NB4 (cell line): Measurements from ENCODE around the gene CDH13.

ENCODE experiments used
- DNase-seq: peaks from one replicate; pipeline ENCODE4 v3.0.0; 2010; ENCODE audit warnings: low read depth
- H3K4me3 ChIP-seq: one replicate; pipeline ENCODE4 v1.5.1; 2011; ENCODE audit warnings: mild to moderate bottlenecking, low read depth, low read length, moderate library complexity
- MAX ChIP-seq: IDR thresholded peaks from 2 replicates; pipeline ENCODE4 v1.6.1; 2011; ENCODE audit warnings: low read depth, low read length
- MYC ChIP-seq: IDR thresholded peaks from 2 replicates; pipeline ENCODE4 v1.6.1; 2011; ENCODE audit warnings: low read depth, low read length
- POLR2A ChIP-seq: IDR thresholded peaks from 2 replicates; pipeline ENCODE4 v1.6.1; 2011; ENCODE audit warnings: mild to moderate bottlenecking; ENCODE audit not compliant: insufficient read length; ENCODE audit errors: extremely low read depth
- TF ChIP-seq, protein P1 (sequence below): IDR thresholded peaks from one replicate; pipeline ENCODE4 v1.5.1; 2012; ENCODE audit warnings: low read depth, low read length

Gene CDH13

DNA sequence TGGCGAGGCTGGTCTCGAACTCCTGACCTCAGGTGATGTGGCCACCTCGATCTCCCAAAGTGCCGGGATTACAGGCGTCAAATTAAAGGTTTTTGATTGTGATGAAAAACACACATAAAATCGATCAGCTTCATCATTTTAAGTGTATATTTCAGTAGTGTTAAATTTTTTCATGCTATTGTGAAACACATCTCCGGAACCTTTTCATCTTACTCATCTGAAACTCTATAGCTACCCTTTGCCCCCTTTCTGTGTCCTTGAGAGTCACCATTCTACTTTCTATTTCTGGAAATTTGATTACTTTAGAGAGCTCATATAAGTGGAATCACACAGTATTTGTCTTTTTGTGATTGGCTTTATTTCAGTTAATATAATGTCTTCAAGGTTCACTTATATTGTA is 702.7 kb downstream of the CDH13 start:
- no peak for DNase-seq
- H3K4me3 ChIP-seq, result no peak overlapping the region
- TF ChIP-seq MAX (no peak), POLR2A (no peak), MYC (no peak)
- TF ChIP-seq, protein P1, sequence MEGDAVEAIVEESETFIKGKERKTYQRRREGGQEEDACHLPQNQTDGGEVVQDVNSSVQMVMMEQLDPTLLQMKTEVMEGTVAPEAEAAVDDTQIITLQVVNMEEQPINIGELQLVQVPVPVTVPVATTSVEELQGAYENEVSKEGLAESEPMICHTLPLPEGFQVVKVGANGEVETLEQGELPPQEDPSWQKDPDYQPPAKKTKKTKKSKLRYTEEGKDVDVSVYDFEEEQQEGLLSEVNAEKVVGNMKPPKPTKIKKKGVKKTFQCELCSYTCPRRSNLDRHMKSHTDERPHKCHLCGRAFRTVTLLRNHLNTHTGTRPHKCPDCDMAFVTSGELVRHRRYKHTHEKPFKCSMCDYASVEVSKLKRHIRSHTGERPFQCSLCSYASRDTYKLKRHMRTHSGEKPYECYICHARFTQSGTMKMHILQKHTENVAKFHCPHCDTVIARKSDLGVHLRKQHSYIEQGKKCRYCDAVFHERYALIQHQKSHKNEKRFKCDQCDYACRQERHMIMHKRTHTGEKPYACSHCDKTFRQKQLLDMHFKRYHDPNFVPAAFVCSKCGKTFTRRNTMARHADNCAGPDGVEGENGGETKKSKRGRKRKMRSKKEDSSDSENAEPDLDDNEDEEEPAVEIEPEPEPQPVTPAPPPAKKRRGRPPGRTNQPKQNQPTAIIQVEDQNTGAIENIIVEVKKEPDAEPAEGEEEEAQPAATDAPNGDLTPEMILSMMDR, result no peak

DNA sequence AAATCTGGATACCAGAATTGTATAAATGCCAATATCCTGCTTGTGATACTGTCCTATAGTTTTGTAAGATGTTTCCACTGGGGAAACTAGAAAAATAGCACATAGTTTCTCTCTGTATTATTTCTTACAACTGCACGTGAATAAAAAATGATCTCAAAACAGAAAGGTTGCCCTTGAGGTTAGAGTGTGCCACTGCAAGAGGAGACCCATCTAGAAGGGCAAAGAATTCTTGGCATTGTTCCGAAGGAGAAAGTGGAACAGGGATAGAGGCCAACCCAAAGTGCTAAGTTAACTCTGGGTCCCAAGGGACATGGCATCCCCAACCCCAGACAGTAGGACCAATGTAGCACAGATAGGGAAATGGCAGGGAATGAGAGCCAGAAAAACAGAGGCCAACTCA is 703.5 kb downstream of the CDH13 start:
- DNase-seq, result no peak
- TF ChIP-seq MAX (no peak), MYC (no peak), POLR2A (no peak)
- TF ChIP-seq, protein P1, result no peak
- H3K4me3 ChIP-seq, result no peak overlapping the region

DNA sequence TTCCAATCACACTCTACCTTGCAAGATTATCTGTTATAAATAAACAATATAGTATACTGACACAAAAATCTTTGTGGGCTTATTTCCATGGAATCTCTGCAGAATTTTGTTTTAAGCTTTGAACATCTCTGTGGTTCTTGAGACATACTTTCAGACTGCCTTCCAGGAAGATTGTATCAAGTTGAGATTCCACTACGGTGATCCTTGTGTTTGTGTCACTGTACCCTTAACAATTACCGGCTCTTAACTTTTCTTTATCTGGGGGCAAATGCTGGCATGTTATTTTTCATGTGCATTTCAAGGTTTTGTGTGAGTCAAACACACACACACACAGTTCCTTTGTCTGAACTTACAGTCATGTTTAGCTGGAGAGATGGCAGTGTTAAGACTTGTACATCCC is 708.3 kb downstream of the CDH13 start:
- TF ChIP-seq, protein P1, result no peak
- TF ChIP-seq POLR2A, result no peak
- no peak for TF ChIP-seq MAX
- DNase-seq, result no peak
- H3K4me3 ChIP-seq, result no peak overlapping the region

GRCh38 chr16:83336603-83337002 is 709.8 kb downstream of the CDH13 start:
- DNase-seq, result no peak
- TF ChIP-seq POLR2A (no peak), MYC (no peak), MAX (no peak)
- TF ChIP-seq, protein P1, result no peak
- no peak overlapping the region for H3K4me3 ChIP-seq

DNA sequence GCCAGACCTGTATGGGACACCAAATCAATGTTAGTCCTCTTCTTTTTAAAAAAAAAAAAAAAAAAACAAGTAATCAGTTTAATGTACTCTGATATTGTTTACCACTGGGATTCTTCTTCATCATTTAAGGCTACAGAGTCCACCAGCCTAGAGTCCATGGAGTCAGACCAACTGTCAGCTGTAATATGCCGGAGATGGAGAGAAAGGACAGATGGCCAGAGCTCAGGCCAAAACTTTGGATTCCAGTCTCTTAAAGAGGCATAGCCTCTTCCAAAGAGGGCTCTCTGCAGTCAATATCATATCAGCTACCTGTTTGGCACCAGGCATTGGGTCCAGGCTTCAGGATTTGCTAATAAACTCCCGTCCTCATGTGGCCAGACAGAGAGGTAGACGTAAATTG is 711.4 kb downstream of the CDH13 start:
- DNase-seq, result no peak
- no peak for TF ChIP-seq MAX
- TF ChIP-seq, protein P1, result no peak
- no peak for TF ChIP-seq POLR2A
- TF ChIP-seq MYC, result no peak
- H3K4me3 ChIP-seq, result no peak overlapping the region

GRCh38 chr16:83338941-83339340 is 712.2 kb downstream of the CDH13 start:
- DNase-seq, result peak; percentile 37
- no peak overlapping the region for H3K4me3 ChIP-seq
- no peak for TF ChIP-seq POLR2A
